Heart left ventricle (tissue), 16 donors: ENCODE data around the gene SELENOO. TPM values are rescaled to one million over a fixed set of nuclear protein-coding genes. Genes with fewer than 3 reads are reported as not detected.

Experiments used
- ATAC-seq, 4 donors: fragments of 200-7000 bp; cut with Tn5 transposase; one replicate each; pipeline ENCODE4 v1.9.1; 2020 to 2022; ENCODE audit warnings: moderate library complexity in 4 of 4, mild to moderate bottlenecking in 3 of 4, moderate number of reproducible peaks in 1 of 4
- DNase-seq, 5 donors: peaks; one replicate each; pipeline ENCODE4 v3.0.0-alpha.2; 2020
- H3K27ac ChIP-seq, 12 donors: fragments of 200-600 bp; sonication (generic) in 4 of 12; one replicate each; pipeline versions ENCODE4 v1.5.0 to v1.8.0; 2016 to 2022; ENCODE audit warnings: mild to moderate bottlenecking in 2 of 12
- H3K27me3 ChIP-seq, 9 donors: fragments of 200-600 bp; sonication (generic) in 2 of 9; one replicate each; pipeline versions ENCODE4 v1.5.1 to v1.8.0; 2016 to 2022; ENCODE audit warnings: mild to moderate bottlenecking in 3 of 9
- H3K36me3 ChIP-seq, 9 donors: fragments of 200-600 bp; sonication (generic) in 2 of 9; one replicate each; pipeline versions ENCODE4 v1.5.0 to v1.8.0; 2018 to 2022; ENCODE audit warnings: mild to moderate bottlenecking in 2 of 9
- H3K4me1 ChIP-seq, 12 donors: fragments of 200-600 bp; sonication (generic) in 4 of 12; one replicate each; pipeline versions ENCODE4 v1.5.0 to v1.8.0; 2016 to 2022; ENCODE audit warnings: mild to moderate bottlenecking in 3 of 12
- H3K4me3 ChIP-seq, 12 donors: fragments of 200-600 bp; sonication (generic) in 4 of 12; one replicate each; pipeline versions ENCODE4 v1.5.0 to v1.8.0; 2017 to 2022; ENCODE audit warnings: mild to moderate bottlenecking in 9 of 12, moderate library complexity in 4 of 12
- H3K9me3 ChIP-seq, 12 donors: fragments of 200-600 bp; sonication (generic) in 4 of 12; one replicate each; pipeline versions ENCODE4 v1.5.0 to v1.8.0; 2016 to 2022; ENCODE audit warnings: mild to moderate bottlenecking in 1 of 12
- POLR2A ChIP-seq, 2 donors: fragments of 450-650 bp; IDR thresholded peaks; one replicate each; pipeline ENCODE4 v1.6.1; 2017; ENCODE audit warnings: antibody characterized with exemption in 2 of 2, mild to moderate bottlenecking in 2 of 2, moderate library complexity in 2 of 2
- WGBS, 4 donors: extraction: QIAGEN DNeasy Blood & Tissue Kit in 2 of 4; methylation state at CpG; one replicate each; pipeline versions ENCODE4 v1.1.5 to v1.1.7; 2013 to 2018; 5-methylcytosine and 5-hydroxymethylcytosine counted together
- intact Hi-C, 10 donors: fragments of 100-400 bp; cut with DNase I; formaldehyde crosslinking; loops; one replicate each; pipeline versions ENCODE4 v1.11.1 to v1.14.2; 2022
- polyA plus RNA-seq, 2 donors: library from polyadenylated mRNA; stranded (reverse); fragments of 200-250 nt; gene quantifications; one replicate each; pipeline ENCODE4 v1.2.3, GENCODE V29; 2013
- total RNA-seq, 9 donors: library from RNA; depleted of rRNA in 2 of 9; stranded (reverse); fragments of >200 nt in 2 of 9; fragmentation: NEBNext Ultra II Directional in 3 of 9; extraction: Animal tissue kit (Norgen Biotek cat#: 25700) in 3 of 9; gene quantifications; one replicate each; pipeline versions ENCODE4 v1.1.0 to v1.2.4, GENCODE V29; 2016 to 2023
- TF ChIP-seq, protein P1 (sequence below), 12 donors: fragments of 200-600 bp; sonication (generic) in 4 of 12; IDR thresholded peaks; one replicate each; pipeline versions ENCODE4 v1.5.0 to v1.8.0; 2018 to 2022; ENCODE audit warnings: antibody characterized with exemption in 12 of 12, mild to moderate bottlenecking in 5 of 12
- donor health status: ischemic (EF 13 %, LVEDD 7.1; RV severe dilation, severe dysfunction).
- donor health status: healthy with polysubstance abuse.
- donor health status: DM: no; HTN: yes; CAD: no.
- donor health status: DM: no; HTN: no; CAD: no.
- donor health status: ischemic (EF 25% LVEDD 6.9; RV normal size, moderate dysfunction).
- donor health status: ischemic (EF 25% LVEDD 5.7; RV mildly dilated, moderate dysfunction).
- donor health status: healthy.
- donor health status: DM: yes; HTN: yes; CAD: no.
- donor health status: ischemic (EF 35%, LVEDD 5.7; RV mildly dilated, moderate dysfunction).
- donor health status: nonischemic (EF 11% LVEDD 7.7; RV severe dilation, severe dysfunction).
- donor health status: DM: yes; HTN: yes; CAD: no.
- donor health status: PGD.
- donor health status: ischemic (EF 29% LVEDD 5.4; RV normal size, mild dysfunction).
- donor health status: nonischemic (EF 23%, LVEDD 6.1; RV moderate dilation, normal function).

Gene SELENOO
- total and polyA plus RNA-seq, 11 donors, result 10.4 to 23.8 (median 15.4) TPM

DNA sequence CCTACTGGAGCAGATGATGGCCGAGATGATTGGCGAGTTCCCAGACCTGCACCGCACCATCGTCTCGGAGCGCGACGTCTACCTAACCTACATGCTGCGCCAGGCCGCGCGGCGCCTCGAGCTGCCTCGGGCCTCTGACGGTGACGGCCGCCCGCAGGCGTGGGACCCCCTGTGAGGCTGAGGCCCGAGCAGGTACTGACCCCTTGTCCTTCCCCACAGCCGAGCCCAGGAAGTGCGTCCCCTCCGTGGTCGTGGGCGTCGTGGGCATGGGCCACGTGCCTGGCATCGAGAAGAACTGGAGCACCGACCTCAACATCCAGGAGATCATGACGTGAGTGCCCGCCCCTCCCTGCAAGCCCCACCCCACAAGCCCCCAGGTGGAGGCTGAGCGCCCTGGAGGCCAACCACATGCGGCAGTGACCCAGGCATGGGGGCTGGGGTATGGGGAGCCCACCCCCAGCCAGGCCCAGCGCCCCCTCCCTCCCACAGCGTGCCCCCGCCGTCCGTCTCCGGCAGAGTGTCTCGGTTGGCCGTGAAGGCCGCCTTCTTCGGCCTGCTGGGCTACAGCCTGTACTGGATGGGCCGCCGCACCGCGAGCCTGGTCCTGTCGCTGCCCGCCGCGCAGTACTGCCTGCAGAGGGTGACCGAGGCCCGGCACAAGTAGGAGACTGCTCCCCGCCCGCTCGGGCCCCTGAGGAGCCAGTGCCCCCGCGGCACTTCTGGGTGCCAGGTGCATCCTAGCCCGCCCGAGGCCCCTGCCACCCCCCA is 2.8 kb upstream of the SELENOO start:
- ATAC-seq (no peak), DNase-seq (peak in 1 of 5 donors; percentile 28)
- H3K4me3 ChIP-seq, result no peak overlapping the region
- H3K27me3 ChIP-seq, result no peaks in the 10 kb centered on the region
- H3K9me3 ChIP-seq, result no peaks in the 10 kb centered on the region
- 90 to 95% (median 92%) methylated on average over 20 to 61 of the region's 61 CpGs for WGBS, 4 donors
- intact Hi-C loops, result no loop called here
- peaks cover 0 to 30% (median 21%) of the 10 kb centered on the region in 12 donors for H3K4me1 ChIP-seq
- peaks cover 0 to 59% (median 20%) of the 10 kb centered on the region in 9 donors for H3K36me3 ChIP-seq
- H3K27ac ChIP-seq, result no peak overlapping the region
- no peak for TF ChIP-seq POLR2A (IDR thresholded peaks at IDR 0.05)
- TF ChIP-seq, protein P1, sequence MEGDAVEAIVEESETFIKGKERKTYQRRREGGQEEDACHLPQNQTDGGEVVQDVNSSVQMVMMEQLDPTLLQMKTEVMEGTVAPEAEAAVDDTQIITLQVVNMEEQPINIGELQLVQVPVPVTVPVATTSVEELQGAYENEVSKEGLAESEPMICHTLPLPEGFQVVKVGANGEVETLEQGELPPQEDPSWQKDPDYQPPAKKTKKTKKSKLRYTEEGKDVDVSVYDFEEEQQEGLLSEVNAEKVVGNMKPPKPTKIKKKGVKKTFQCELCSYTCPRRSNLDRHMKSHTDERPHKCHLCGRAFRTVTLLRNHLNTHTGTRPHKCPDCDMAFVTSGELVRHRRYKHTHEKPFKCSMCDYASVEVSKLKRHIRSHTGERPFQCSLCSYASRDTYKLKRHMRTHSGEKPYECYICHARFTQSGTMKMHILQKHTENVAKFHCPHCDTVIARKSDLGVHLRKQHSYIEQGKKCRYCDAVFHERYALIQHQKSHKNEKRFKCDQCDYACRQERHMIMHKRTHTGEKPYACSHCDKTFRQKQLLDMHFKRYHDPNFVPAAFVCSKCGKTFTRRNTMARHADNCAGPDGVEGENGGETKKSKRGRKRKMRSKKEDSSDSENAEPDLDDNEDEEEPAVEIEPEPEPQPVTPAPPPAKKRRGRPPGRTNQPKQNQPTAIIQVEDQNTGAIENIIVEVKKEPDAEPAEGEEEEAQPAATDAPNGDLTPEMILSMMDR (IDR thresholded peaks at IDR 0.05), result no peak

DNA sequence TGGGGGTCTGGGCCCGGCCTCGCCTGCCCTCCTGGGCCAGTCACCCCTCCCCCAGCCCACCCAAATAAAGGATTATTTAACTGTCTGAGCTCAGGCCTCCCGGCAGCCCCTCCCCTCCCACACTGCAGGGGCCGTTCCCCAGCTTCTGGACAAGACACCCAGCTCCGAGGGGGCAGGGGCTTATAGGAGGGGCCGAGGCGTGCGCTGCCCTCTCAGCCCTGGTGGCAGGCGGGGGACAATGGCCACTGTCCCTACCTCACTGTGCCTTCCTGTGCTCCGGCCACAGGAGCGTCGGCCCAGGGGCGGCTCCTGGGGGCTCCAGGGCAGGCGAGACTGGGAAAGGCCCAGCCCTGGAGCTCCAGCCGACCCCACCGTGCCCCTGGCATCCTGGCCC is 2.2 kb upstream of the SELENOO start:
- peaks cover 0 to 59% (median 24%) of the 10 kb centered on the region in 9 donors for H3K36me3 ChIP-seq
- no peak overlapping the region for H3K4me3 ChIP-seq
- no peak overlapping the region for H3K27ac ChIP-seq
- no peak for ATAC-seq
- DNase-seq, result no peak
- H3K4me1 ChIP-seq, result peaks cover 0 to 34% (median 21%) of the 10 kb centered on the region in 12 donors
- intact Hi-C loops, result no loop called here
- WGBS, 4 donors, result 89 to 93% (median 91%) methylated on average over 9 to 16 of the region's 16 CpGs
- no peaks in the 10 kb centered on the region for H3K9me3 ChIP-seq
- TF ChIP-seq POLR2A (IDR thresholded peaks at IDR 0.05), result no peak
- TF ChIP-seq, protein P1 (IDR thresholded peaks at IDR 0.05), result no peak
- no peaks in the 10 kb centered on the region for H3K27me3 ChIP-seq

DNA sequence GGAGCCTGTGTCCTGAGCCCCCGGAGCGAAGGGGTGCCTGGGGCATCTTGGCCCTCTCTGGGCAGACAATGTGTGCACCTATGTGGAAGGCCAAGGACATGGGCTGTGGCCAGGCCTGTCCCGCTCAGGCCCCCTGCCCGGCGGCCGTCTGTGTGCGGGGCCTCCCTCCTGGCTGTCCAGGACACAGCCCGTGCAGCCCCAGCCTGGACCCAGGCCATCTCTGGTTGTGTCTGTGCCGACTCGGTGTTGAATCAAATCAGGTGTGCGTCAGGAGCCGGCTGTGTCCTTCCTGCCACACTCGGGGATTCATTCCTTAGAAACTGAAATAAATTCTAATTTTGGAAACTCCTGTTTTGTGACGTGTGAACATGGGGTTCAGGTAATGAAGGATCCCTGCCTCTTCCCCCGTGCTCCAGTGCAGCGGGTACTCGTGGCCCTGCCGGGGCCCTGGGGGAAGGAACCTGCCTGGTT is 1.5 kb upstream of the SELENOO start:
- Histone ChIP-seq H3K27ac (peak overlapping the region in 3 of 12 donors; percentile 85 to 91 (median 87)), H3K9me3 (no peaks in the 10 kb centered on the region), H3K27me3 (no peaks in the 10 kb centered on the region), H3K4me1 (peaks cover 0 to 40% (median 21%) of the 10 kb centered on the region in 12 donors), H3K4me3 (no peak overlapping the region), H3K36me3 (peaks cover 0 to 57% (median 24%) of the 10 kb centered on the region in 9 donors)
- ATAC-seq (no peak), DNase-seq (no peak)
- 64 to 77% (median 72%) methylated on average over 17 to 18 of the region's 18 CpGs for WGBS, 4 donors
- intact Hi-C loops, result no loop called here
- no peak for TF ChIP-seq POLR2A (IDR thresholded peaks at IDR 0.05)
- TF ChIP-seq, protein P1 (IDR thresholded peaks at IDR 0.05), result no peak

DNA sequence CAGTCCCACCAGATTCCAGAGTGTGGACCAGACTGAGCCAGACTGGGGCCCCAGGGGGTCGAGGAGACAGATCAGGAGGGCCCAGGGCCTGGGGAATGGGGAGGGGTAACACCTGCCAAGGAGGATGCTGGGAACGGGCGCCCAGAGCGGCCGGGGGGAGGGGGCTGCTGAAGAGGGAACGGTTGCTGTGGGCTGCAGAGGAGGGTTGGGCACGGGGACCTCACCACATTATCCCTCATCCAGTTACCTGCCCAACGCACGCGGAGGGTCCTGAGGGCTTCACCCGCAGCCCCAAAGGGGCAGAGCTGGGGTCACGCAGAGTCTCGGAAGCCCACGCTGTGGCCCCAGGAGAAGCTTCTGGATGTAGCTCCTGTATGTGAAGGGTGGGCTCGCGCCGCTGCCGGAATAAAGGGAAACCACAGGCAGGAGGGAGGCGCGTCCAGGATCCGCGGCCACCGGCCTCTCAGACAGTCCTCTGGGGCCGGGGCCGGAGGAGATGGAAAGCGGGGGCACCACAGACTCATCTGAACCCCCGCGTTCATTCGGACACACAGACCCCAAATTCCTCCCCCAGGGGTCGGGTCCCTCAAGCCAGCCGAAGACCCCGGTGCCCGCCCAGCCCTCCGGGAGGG is 866 bp upstream of the SELENOO start:
- intact Hi-C loops, result no loop called here
- peaks cover 0 to 47% (median 21%) of the 10 kb centered on the region in 12 donors for H3K4me1 ChIP-seq
- no peaks in the 10 kb centered on the region for H3K27me3 ChIP-seq
- peak overlapping the region in 10 of 12 donors; percentile 50 to 91 (median 80) for H3K27ac ChIP-seq
- TF ChIP-seq, protein P1 (IDR thresholded peaks at IDR 0.05), result no peak
- no peak for TF ChIP-seq POLR2A (IDR thresholded peaks at IDR 0.05)
- peak overlapping the region; percentile 57 to 99 (median 82) for H3K4me3 ChIP-seq
- H3K9me3 ChIP-seq, result no peaks in the 10 kb centered on the region
- WGBS, 4 donors, result 13 to 17% (median 15%) methylated on average over 21 to 34 of the region's 34 CpGs
- ATAC-seq, result peak in 1 of 4 donors; percentile 16
- DNase-seq, result no peak
- H3K36me3 ChIP-seq, result peaks cover 0 to 50% (median 24%) of the 10 kb centered on the region in 9 donors
